Measurements from ENCODE around the gene UBA1.

Gene UBA1

DNA sequence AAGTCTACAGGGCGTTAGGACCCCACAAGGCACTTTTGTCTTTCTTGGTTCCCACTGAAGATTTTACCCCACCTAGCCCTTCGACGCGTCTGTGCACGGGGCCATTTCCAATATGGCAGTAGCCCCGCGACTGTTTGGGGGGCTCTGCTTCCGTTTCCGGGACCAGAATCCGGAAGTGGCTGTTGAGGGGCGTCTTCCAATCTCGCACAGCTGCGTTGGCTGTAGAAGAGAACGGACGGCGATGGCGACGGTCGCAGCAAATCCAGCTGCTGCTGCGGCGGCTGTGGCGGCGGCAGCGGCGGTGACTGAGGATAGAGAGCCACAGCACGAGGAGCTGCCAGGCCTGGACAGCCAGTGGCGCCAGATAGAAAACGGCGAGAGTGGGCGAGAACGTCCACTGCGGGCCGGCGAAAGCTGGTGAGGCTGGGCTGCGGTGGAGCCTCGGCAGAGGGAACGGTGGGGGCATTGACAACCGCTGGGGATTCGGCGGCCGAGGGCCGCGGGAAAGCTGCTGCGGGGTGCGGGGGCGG is 39.2 kb downstream of the UBA1 start, which contains the start of gene USP11:
Gene USP11, plus strand, starts transcription at position 207 of the 530 bp plus-strand sequence. Its CDS starts 35 bp downstream, at position 242.
- Histone ChIP-seq H3K27ac (ENCODE audit: low read depth, low read length) (peak within 1 kb of the TSS; percentile 100), H3K9ac (ENCODE audit: low read depth, low read length) (peak within 1 kb of the TSS; percentile 98), H3K27me3 (ENCODE audit: control insufficient read depth, insufficient read depth, low read length) (no peaks in the 10 kb centered on the region; the same call in 1 of the 2 replicates), H3K36me3 (ENCODE audit: control insufficient read depth, insufficient read depth, low read length) (peaks cover 25% of the 10 kb centered on the region), H3K4me1 (ENCODE audit: control insufficient read depth, insufficient read depth, low read length) (peaks cover 6% of the 10 kb centered on the region; the same call in 1 of the 2 replicates), H3K9me3 (ENCODE audit: control insufficient read depth, insufficient read depth, low read length) (no peaks in the 10 kb centered on the region), H3K4me3 (ENCODE audit: low read depth, low read length) (peak within 1 kb of the TSS; percentile 97)

DNA sequence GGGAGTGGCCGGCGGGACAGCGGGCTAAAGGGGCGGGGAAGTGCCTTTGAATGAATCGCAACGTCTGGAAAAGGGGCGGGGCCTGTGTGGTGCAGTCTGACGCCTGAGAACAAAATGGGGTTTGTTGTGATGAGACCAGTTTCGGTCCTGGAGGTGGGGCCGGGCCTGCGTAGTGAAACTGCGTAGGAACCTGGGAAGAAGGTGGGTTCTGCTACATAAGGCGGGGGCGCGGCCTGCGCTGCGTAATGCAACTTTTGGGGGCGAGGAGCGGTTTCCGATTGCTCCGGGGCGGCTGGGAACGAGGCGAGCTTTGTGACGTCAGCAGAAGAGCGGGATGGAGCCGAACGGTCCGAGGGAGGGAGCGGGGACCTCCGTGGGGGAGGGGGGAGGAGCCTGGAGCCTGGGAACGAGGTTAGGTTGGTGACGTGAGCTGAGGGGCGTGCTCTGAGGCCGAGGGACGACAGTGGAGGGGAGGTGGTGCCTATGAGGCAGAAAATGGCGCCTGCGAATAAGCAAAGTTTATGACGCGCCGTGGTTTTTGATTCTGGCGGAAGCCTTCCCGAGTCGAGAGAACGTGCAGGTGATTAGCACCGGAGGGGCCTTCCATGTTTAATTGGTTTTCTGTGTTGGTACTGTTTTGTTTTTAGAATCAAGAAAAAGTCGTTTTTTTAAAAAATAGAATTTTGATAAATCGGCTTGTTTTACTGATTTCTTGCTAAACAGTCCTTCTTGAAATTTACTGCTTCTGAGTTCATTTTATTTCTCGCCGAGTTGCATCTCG is 39.9 kb downstream of the UBA1 start:
- peak overlapping the region; percentile 97 for H3K4me3 ChIP-seq (ENCODE audit: low read depth, low read length)
- H3K36me3 ChIP-seq (ENCODE audit: control insufficient read depth, insufficient read depth, low read length): peaks cover 18% of the 10 kb centered on the region
- H3K9ac ChIP-seq (ENCODE audit: low read depth, low read length): peak overlapping the region; percentile 98
- peaks cover 6% of the 10 kb centered on the region; the same call in 1 of the 2 replicates for H3K4me1 ChIP-seq (ENCODE audit: control insufficient read depth, insufficient read depth, low read length)
- H3K27me3 ChIP-seq (ENCODE audit: control insufficient read depth, insufficient read depth, low read length): no peaks in the 10 kb centered on the region; the same call in 1 of the 2 replicates
- peak overlapping the region; percentile 100 for H3K27ac ChIP-seq (ENCODE audit: low read depth, low read length)
- no peaks in the 10 kb centered on the region for H3K9me3 ChIP-seq (ENCODE audit: control insufficient read depth, insufficient read depth, low read length)

DNA sequence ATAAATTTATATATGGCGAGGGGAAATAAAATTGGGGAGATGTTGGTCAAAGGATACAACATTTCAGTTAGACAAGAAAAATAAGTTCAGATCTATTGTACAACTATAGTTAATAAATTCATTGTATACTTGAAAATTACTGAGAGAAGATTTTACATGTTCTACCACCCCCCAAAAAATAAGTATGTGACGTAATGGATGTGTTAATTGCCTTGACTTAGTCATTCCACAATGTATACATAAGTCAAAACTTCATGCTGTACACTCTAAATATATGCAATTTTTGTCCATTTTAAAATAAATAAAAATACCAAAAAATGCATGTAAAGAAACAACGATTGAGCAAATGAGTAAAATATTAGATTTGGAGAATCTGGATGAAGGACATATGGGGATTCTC is 41.0 kb downstream of the UBA1 start:
- Histone ChIP-seq H3K27ac (ENCODE audit: low read depth, low read length) (no peak overlapping the region), H3K9me3 (ENCODE audit: control insufficient read depth, insufficient read depth, low read length) (no peaks in the 10 kb centered on the region), H3K27me3 (ENCODE audit: control insufficient read depth, insufficient read depth, low read length) (no peaks in the 10 kb centered on the region; the same call in 1 of the 2 replicates), H3K36me3 (ENCODE audit: control insufficient read depth, insufficient read depth, low read length) (peaks cover 13% of the 10 kb centered on the region), H3K4me3 (ENCODE audit: low read depth, low read length) (peak overlapping the region; percentile 97), H3K9ac (ENCODE audit: low read depth, low read length) (peak overlapping the region; percentile 98; the same call in 1 of the 2 replicates), H3K4me1 (ENCODE audit: control insufficient read depth, insufficient read depth, low read length) (peaks cover 6% of the 10 kb centered on the region; the same call in 1 of the 2 replicates)

GRCh38 chrX:47235691-47236103 is 42.1 kb downstream of the UBA1 start:
- Histone ChIP-seq H3K9me3 (ENCODE audit: control insufficient read depth, insufficient read depth, low read length) (no peaks in the 10 kb centered on the region), H3K4me3 (ENCODE audit: low read depth, low read length) (no peak overlapping the region), H3K27me3 (ENCODE audit: control insufficient read depth, insufficient read depth, low read length) (no peaks in the 10 kb centered on the region; the same call in 1 of the 2 replicates), H3K36me3 (ENCODE audit: control insufficient read depth, insufficient read depth, low read length) (peaks cover 25% of the 10 kb centered on the region), H3K9ac (ENCODE audit: low read depth, low read length) (no peak overlapping the region), H3K4me1 (ENCODE audit: control insufficient read depth, insufficient read depth, low read length) (peaks cover 6% of the 10 kb centered on the region; the same call in 1 of the 2 replicates), H3K27ac (ENCODE audit: low read depth, low read length) (no peak overlapping the region)

- no peaks in the 10 kb centered on the region for H3K27me3 ChIP-seq (ENCODE audit: control insufficient read depth, insufficient read depth, low read length)
- H3K9ac ChIP-seq (ENCODE audit: low read depth, low read length): no peak overlapping the region
- H3K36me3 ChIP-seq (ENCODE audit: control insufficient read depth, insufficient read depth, low read length): peaks cover 56% of the 10 kb centered on the region
- H3K4me1 ChIP-seq (ENCODE audit: control insufficient read depth, insufficient read depth, low read length): 0 out of 2 replicates have a peak, but pooled peaks cover 6% of the 10 kb centered on the region
- no peak overlapping the region for H3K4me3 ChIP-seq (ENCODE audit: low read depth, low read length)
- H3K27ac ChIP-seq (ENCODE audit: low read depth, low read length): no peak overlapping the region
- no peaks in the 10 kb centered on the region for H3K9me3 ChIP-seq (ENCODE audit: control insufficient read depth, insufficient read depth, low read length)
These were observed 45.6 kb downstream of the UBA1 start for GRCh38 chrX:47239199-47239598.

DNA sequence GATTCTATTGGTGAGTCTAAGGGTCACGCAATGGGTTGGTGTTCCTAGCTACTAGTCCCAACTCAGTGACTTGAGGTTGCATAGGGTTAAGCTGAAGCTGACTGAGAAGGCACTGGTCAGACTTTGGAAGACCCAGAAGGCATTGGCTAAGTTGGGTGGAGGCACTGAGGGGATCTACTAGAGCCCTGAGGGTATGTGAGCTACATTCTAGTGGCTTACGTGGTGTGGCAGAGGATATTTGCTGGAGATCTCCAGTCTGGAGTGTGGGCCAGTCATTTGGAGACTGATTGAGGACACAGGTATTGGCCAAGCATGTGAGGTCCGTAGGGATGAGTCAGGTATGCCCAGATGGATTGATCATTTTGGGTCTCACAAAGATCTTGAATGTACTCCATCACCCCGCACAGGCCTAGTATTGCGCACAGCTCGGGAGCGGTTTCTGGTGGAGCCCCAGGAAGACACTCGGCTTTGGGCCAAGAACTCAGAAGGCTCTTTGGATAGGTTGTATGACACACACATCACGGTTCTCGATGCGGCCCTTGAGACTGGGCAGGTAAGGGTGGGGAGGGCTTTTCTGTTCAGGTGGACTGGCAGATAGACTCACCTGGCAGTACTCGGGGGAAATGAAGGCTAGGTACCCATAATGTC is 46.4 kb downstream of the UBA1 start:
- no peaks in the 10 kb centered on the region for H3K4me1 ChIP-seq (ENCODE audit: control insufficient read depth, insufficient read depth, low read length)
- no peaks in the 10 kb centered on the region for H3K9me3 ChIP-seq (ENCODE audit: control insufficient read depth, insufficient read depth, low read length)
- no peak overlapping the region for H3K9ac ChIP-seq (ENCODE audit: low read depth, low read length)
- peaks cover 65% of the 10 kb centered on the region for H3K36me3 ChIP-seq (ENCODE audit: control insufficient read depth, insufficient read depth, low read length)
- H3K27ac ChIP-seq (ENCODE audit: low read depth, low read length): no peak overlapping the region
- no peaks in the 10 kb centered on the region for H3K27me3 ChIP-seq (ENCODE audit: control insufficient read depth, insufficient read depth, low read length)
- no peak overlapping the region for H3K4me3 ChIP-seq (ENCODE audit: low read depth, low read length)

GRCh38 chrX:47240619-47241018 is 47.0 kb downstream of the UBA1 start:
- Histone ChIP-seq H3K4me1 (ENCODE audit: control insufficient read depth, insufficient read depth, low read length) (no peaks in the 10 kb centered on the region), H3K36me3 (ENCODE audit: control insufficient read depth, insufficient read depth, low read length) (peaks cover 65% of the 10 kb centered on the region), H3K9ac (ENCODE audit: low read depth, low read length) (no peak overlapping the region), H3K27me3 (ENCODE audit: control insufficient read depth, insufficient read depth, low read length) (no peaks in the 10 kb centered on the region), H3K27ac (ENCODE audit: low read depth, low read length) (no peak overlapping the region), H3K9me3 (ENCODE audit: control insufficient read depth, insufficient read depth, low read length) (no peaks in the 10 kb centered on the region), H3K4me3 (ENCODE audit: low read depth, low read length) (no peak overlapping the region)

GRCh38 chrX:47241201-47242011 is 47.8 kb downstream of the UBA1 start:
- Histone ChIP-seq H3K4me1 (ENCODE audit: control insufficient read depth, insufficient read depth, low read length) (no peaks in the 10 kb centered on the region), H3K9ac (ENCODE audit: low read depth, low read length) (no peak overlapping the region), H3K27ac (ENCODE audit: low read depth, low read length) (no peak overlapping the region), H3K4me3 (ENCODE audit: low read depth, low read length) (no peak overlapping the region), H3K27me3 (ENCODE audit: control insufficient read depth, insufficient read depth, low read length) (no peaks in the 10 kb centered on the region), H3K36me3 (ENCODE audit: control insufficient read depth, insufficient read depth, low read length) (peaks cover 71% of the 10 kb centered on the region), H3K9me3 (ENCODE audit: control insufficient read depth, insufficient read depth, low read length) (no peaks in the 10 kb centered on the region)

GRCh38 chrX:47242321-47242720 is 48.7 kb downstream of the UBA1 start:
- no peak overlapping the region for H3K27ac ChIP-seq (ENCODE audit: low read depth, low read length)
- no peaks in the 10 kb centered on the region for H3K4me1 ChIP-seq (ENCODE audit: control insufficient read depth, insufficient read depth, low read length)
- H3K9ac ChIP-seq (ENCODE audit: low read depth, low read length): no peak overlapping the region
- no peaks in the 10 kb centered on the region for H3K27me3 ChIP-seq (ENCODE audit: control insufficient read depth, insufficient read depth, low read length)
- H3K9me3 ChIP-seq (ENCODE audit: control insufficient read depth, insufficient read depth, low read length): no peaks in the 10 kb centered on the region
- peaks cover 78% of the 10 kb centered on the region for H3K36me3 ChIP-seq (ENCODE audit: control insufficient read depth, insufficient read depth, low read length)
- H3K4me3 ChIP-seq (ENCODE audit: low read depth, low read length): no peak overlapping the region

GRCh38 chrX:47243351-47243750 is 49.7 kb downstream of the UBA1 start:
- H3K36me3 ChIP-seq (ENCODE audit: control insufficient read depth, insufficient read depth, low read length): peaks cover 87% of the 10 kb centered on the region
- H3K4me1 ChIP-seq (ENCODE audit: control insufficient read depth, insufficient read depth, low read length): no peaks in the 10 kb centered on the region
- H3K4me3 ChIP-seq (ENCODE audit: low read depth, low read length): no peak overlapping the region
- H3K27ac ChIP-seq (ENCODE audit: low read depth, low read length): no peak overlapping the region
- no peak overlapping the region for H3K9ac ChIP-seq (ENCODE audit: low read depth, low read length)
- H3K9me3 ChIP-seq (ENCODE audit: control insufficient read depth, insufficient read depth, low read length): no peaks in the 10 kb centered on the region
- no peaks in the 10 kb centered on the region for H3K27me3 ChIP-seq (ENCODE audit: control insufficient read depth, insufficient read depth, low read length)
